Activated CD8-positive, alpha-beta memory T cell treated with anti-CD3 and anti-CD28 coated beads, Interleukin-2, amount 10 ng/mL, durations not matched to agents 7 days and 5 days (primary cell): ENCODE results near the gene SOCS2. TPM values are rescaled to one million over a fixed set of nuclear protein-coding genes. Genes with fewer than 3 reads are reported as not detected.

Experiments
- ATAC-seq: fragments of 150-1000 bp; cut with Tn5 transposase; one replicate; pipeline ENCODE4 v1.10.0; 2021; ENCODE audit warnings: moderate library complexity
- CTCF ChIA-PET: fragments of 350-600 bp; sonication (Branson Sonifier 250); formaldehyde crosslinking; loops from one replicate; lab custom pipeline; 2021; ENCODE audit warnings: antibody characterized with exemption; lab: Charles Lee
- DNase-seq: peaks from one replicate; pipeline ENCODE4 v3.0.0-alpha.2; 2020
- H3K27ac Mint-ChIP-seq: one replicate; pipeline ENCODE4 v1.8.0; 2021; ENCODE audit warnings: mild to moderate bottlenecking, mixed read lengths
- H3K27me3 Mint-ChIP-seq: one replicate; pipeline ENCODE4 v1.8.0; 2021; ENCODE audit warnings: mixed read lengths
- H3K36me3 Mint-ChIP-seq: one replicate; pipeline ENCODE4 v1.8.0; 2021; ENCODE audit warnings: mild to moderate bottlenecking, mixed read lengths
- H3K4me1 Mint-ChIP-seq: one replicate; pipeline ENCODE4 v1.8.0; 2021; ENCODE audit warnings: mixed read lengths
- H3K4me3 Mint-ChIP-seq: one replicate; pipeline ENCODE4 v1.8.0; 2021; ENCODE audit warnings: mild to moderate bottlenecking, moderate library complexity, mixed read lengths
- H3K9me3 Mint-ChIP-seq: one replicate; pipeline ENCODE4 v1.8.0; 2022; ENCODE audit warnings: low read depth, mixed read lengths
- total RNA-seq, 2 experiments: library from RNA; stranded (reverse); gene quantifications; one replicate each; pipeline ENCODE4 v1.2.3, GENCODE V29; 2021

Gene SOCS2
- total RNA-seq, 2 experiments from 2014 or later: 24.6 to 33.9 TPM

DNA sequence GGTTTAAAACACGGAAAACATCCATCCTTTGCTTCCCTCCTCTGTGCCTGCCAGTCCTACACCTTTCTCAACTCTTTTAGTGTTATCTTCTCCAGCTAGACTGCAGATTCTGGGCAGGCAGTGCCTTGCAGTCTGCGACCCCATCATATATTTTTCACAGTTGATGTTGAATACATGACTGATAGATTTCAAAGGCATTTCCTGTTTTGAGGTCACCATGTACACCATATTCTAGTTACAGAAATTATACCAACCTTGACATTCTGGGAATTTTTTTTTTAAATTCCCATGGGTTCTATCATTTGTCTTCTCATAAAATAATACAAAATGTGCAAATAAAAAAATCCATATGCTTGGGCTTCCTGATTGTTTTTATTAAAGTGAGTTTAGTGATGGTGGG lies 16.6 kb downstream of the SOCS2 start:
- H3K4me3 Mint-ChIP-seq: no peak overlapping the region
- H3K9me3 Mint-ChIP-seq: no peaks in the 10 kb centered on the region
- CTCF ChIA-PET: no interaction called here
- DNase-seq: no peak
- peaks cover 36% of the 10 kb centered on the region for H3K4me1 Mint-ChIP-seq
- peaks cover 35% of the 10 kb centered on the region for H3K27me3 Mint-ChIP-seq
- H3K27ac Mint-ChIP-seq: no peak overlapping the region
- H3K36me3 Mint-ChIP-seq: peaks cover 3% of the 10 kb centered on the region
- ATAC-seq: no peak

DNA sequence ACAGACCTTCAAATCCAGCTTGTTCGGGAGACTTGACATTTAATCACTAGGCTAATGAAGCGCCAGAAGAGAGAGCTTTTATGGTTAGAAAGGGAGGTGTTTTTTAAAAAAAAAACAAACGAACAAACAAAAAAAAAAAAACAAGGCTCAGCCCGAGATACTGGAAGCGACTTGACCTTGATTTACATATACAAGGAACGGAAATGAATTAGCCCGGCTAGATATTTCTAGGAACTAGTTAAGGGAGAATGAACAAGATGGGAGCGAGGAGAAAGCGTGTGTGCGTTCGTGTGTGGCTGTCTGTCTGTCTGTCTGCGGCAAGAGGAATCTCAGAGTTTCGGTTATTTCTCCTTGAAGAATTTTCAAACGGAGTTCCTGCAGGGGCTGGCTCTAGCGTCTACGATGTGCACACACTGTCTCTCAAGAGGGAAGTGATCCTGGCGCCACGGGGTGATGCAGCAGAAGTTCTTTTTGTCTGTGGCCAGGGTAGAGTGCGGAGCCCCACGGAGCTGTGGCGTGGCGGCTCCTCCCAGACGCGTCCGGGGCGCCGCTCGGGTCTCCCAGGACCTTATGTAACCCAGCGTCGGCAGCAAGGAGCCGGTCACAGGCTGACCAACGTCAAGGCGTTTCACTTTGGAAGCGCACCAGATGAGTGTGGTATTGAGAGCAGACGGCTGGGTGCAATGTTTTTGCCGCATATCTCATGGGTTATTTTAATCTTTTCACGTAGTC lies 18.8 kb downstream of the SOCS2 start:
- Mint-ChIP-seq H3K4me1 (peaks cover 36% of the 10 kb centered on the region), H3K27me3 (peaks cover 45% of the 10 kb centered on the region), H3K9me3 (no peaks in the 10 kb centered on the region), H3K27ac (peak overlapping the region; percentile 56), H3K4me3 (peak overlapping the region; percentile 82), H3K36me3 (no peaks in the 10 kb centered on the region)
- CTCF ChIA-PET: interaction anchor here (1.0 to 1.6 kb wide), 4 partner anchors 11 to 511 kb away, joined by 3 to 6 read pairs (median 3); partner anchors contain the start of gene SOCS2
- DNase-seq (peak; percentile 55), ATAC-seq (peak; percentile 80)

DNA sequence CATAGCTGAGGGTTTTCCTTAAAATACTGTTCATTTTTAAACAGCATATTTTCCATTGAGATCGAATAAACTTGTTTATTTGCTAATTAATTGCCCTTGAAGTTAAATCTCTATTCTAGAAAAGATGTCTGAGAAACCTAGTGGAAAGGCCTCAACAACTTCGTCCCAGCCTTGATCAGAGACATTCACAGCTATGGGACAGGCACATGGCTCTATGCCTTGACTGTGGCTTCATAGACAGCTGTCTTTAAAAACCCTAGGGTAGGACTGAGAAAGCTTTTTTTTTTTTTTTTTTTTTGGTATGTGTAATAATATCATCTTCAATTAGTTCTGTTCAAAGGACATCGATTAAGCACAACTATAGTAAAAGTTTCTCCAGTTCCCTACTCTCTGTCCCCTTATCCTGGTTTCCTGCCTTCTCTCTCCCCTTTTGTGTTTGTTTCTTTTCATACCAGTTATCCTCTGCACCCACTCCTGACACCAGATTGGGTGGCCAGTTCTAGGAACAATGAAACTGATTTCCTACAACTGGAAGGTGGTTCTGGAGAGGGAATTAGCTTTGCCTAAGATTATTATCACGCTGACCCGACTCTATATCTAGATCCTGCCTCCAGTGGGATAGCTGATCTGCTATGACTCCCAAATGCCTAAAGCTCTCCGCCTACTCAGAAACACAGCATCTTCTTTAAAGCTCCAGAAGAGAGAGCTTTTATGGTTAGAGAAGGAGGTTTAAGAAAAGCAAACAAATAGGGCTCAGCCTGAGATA lies 20.3 kb downstream of the SOCS2 start:
- no peak overlapping the region for H3K4me3 Mint-ChIP-seq
- CTCF ChIA-PET: interaction anchor here (0.9 to 1.4 kb wide), 5 partner anchors 22 to 509 kb away, joined by 3 read pairs; partner anchors contain the start of gene CRADD
- peaks cover 53% of the 10 kb centered on the region for H3K27me3 Mint-ChIP-seq

DNA sequence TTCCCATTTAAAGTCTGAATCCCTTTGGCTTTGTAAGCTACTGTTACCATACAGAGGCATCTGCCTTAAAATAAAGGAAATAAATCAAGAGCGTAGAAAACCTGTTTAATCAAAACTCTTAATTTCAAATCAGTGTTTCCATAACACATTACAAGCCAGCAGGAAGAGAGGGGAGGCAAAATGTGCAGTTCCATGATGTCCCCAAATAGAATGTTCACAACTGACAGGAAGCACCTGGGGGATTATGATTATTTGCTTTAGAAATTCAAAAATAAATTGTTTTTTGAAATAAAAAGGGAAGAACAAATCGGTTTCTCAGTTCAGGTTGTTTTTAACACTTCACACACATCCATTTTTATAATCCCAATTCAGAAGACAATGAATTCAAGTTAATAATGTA lies 21.4 kb downstream of the SOCS2 start:
- H3K27ac Mint-ChIP-seq: no peak overlapping the region
- H3K4me3 Mint-ChIP-seq: no peak overlapping the region
- no peaks in the 10 kb centered on the region for H3K36me3 Mint-ChIP-seq
- CTCF ChIA-PET: interaction anchor here (0.9 to 1.4 kb wide), 2 partner anchors 148 to 508 kb away, joined by 3 read pairs; no protein-coding TSS in a partner anchor
- H3K9me3 Mint-ChIP-seq: no peaks in the 10 kb centered on the region
- no peak for DNase-seq
- H3K27me3 Mint-ChIP-seq: peaks cover 55% of the 10 kb centered on the region
- H3K4me1 Mint-ChIP-seq: peaks cover 27% of the 10 kb centered on the region
- no peak for ATAC-seq

More for the DNA sequence above, 20.3 kb downstream of the SOCS2 start:
- no peak overlapping the region for H3K27ac Mint-ChIP-seq
- H3K9me3 Mint-ChIP-seq: no peaks in the 10 kb centered on the region
- no peaks in the 10 kb centered on the region for H3K36me3 Mint-ChIP-seq
- ATAC-seq (no peak), DNase-seq (no peak)
- peaks cover 31% of the 10 kb centered on the region for H3K4me1 Mint-ChIP-seq

DNA sequence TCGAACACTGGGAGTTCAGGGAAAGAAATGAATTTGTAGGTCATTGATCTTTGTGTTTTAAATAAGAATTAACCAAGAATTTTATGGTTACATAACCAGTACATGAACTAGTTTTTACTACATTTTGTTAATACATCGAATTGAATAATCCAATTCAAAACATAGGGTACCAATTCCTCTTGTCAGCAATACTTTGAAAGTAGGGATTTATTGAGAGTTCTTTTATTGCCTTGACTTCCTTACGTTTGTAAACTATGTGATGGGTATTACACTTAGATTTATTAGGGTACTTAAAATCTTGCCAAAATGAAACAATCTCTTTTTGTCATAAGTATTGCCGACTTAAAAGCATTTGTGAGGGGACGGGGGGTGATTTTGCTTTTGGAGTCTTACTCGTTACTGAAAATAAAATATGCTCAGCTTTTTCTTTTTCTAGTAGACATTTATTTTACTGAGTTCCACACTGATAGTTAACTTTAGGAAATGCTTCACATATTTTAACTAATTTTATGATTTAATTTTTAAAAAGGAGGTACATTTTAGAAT lies 22.4 kb downstream of the SOCS2 start:
- Mint-ChIP-seq H3K4me1 (peaks cover 18% of the 10 kb centered on the region), H3K27ac (no peak overlapping the region), H3K27me3 (peaks cover 59% of the 10 kb centered on the region), H3K36me3 (no peaks in the 10 kb centered on the region), H3K9me3 (no peaks in the 10 kb centered on the region), H3K4me3 (no peak overlapping the region)
- DNase-seq (no peak), ATAC-seq (no peak)
- CTCF ChIA-PET: interaction anchor here (0.9 kb wide), 1 partner anchor 147 kb away, joined by 3 read pairs; no protein-coding TSS in a partner anchor

DNA sequence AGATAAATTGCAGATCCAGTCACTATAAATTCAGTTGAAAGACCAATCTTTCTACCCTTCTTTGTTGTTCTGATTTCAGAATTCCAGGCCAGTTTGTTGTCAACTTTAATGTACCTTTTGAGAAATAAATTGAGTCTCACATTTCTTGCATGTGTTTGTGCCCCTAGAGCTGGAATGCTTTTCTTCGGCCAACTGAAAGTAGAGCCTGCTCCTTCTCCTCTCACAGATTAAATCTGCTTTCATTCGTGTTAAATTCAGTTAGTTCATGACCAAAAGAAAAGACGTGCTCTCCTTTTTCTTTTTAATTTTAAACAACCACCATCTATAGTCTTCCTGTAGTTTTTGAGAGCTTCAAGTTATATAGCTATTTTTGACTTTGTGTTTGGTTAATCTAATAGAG lies 22.9 kb downstream of the SOCS2 start:
- CTCF ChIA-PET: interaction anchor here (1.3 kb wide), 1 partner anchor 22 kb away, joined by 3 read pairs; no protein-coding TSS in a partner anchor

DNA sequence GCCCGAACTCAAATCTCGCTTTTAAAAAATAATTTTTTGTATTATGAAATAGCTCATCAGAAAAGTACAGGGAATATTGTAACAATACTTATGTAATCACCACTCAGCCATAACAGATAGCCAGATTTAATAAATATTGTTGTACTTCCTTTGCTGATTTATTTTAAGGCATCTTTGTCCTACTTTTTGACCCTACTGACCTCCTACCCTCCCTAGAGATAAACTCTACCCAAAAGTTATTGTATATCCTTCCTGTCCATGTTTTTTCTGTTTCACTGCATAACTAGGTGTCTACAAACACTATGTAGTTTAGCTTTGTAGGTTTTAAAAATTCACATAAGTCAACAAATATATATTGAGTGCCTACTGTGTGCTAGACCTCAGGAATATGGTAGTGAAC lies 25.1 kb downstream of the SOCS2 start:
- H3K36me3 Mint-ChIP-seq: no peaks in the 10 kb centered on the region
- H3K4me1 Mint-ChIP-seq: peaks cover 2% of the 10 kb centered on the region
- no peak overlapping the region for H3K27ac Mint-ChIP-seq
- CTCF ChIA-PET: no interaction called here
- H3K4me3 Mint-ChIP-seq: no peak overlapping the region
- DNase-seq (no peak), ATAC-seq (no peak)
- H3K27me3 Mint-ChIP-seq: peaks cover 46% of the 10 kb centered on the region
- H3K9me3 Mint-ChIP-seq: no peaks in the 10 kb centered on the region

More for the DNA sequence above, 22.9 kb downstream of the SOCS2 start:
- Mint-ChIP-seq H3K4me3 (no peak overlapping the region), H3K36me3 (no peaks in the 10 kb centered on the region), H3K27ac (no peak overlapping the region), H3K9me3 (no peaks in the 10 kb centered on the region), H3K4me1 (peaks cover 15% of the 10 kb centered on the region), H3K27me3 (peaks cover 59% of the 10 kb centered on the region)
- ATAC-seq (no peak), DNase-seq (no peak)

DNA sequence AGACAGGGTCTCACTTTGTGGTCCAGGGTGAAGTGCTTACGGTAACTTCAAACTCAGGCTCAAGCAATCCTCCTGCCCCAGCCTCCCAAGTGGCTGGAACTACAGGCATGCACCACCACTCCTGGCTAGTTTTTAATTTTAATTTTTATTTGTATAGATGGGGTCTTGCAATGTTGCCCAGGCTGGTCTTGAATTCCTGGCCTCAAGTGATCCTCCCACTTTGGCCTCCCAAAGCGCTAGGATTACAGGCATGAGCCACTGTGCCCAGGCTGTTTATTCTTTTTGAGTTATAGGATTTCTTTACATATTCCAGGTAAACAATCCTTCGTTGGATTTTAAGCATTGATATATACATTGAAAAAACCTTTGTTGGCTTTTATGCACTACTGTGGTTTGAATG lies 26.7 kb downstream of the SOCS2 start:
- Mint-ChIP-seq H3K36me3 (no peaks in the 10 kb centered on the region), H3K4me3 (no peak overlapping the region), H3K9me3 (no peaks in the 10 kb centered on the region), H3K27ac (no peak overlapping the region), H3K27me3 (peaks cover 40% of the 10 kb centered on the region), H3K4me1 (no peaks in the 10 kb centered on the region)
- no peak for ATAC-seq
- no peak for DNase-seq
- CTCF ChIA-PET: no interaction called here

DNA sequence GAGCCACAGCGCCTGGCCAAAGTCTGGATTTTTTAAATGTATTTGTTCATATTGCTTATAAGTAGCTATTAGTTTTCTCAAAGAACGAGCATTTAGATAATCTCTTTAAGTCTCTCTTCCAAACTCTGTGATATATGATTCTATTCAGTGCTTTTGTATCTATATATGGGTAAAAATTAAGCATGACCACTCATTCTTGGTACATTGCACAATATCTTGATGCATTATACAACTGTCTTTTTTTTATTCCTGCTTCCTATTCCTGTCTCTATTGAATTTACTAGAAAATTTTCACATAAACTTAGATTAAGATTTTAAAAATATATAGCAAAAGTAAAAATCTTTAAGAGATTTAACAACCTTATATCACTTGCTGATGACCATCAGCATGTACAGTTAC lies 29.1 kb downstream of the SOCS2 start:
- Mint-ChIP-seq H3K4me3 (no peak overlapping the region), H3K36me3 (no peaks in the 10 kb centered on the region), H3K27me3 (peaks cover 34% of the 10 kb centered on the region), H3K4me1 (no peaks in the 10 kb centered on the region), H3K9me3 (no peaks in the 10 kb centered on the region), H3K27ac (no peak overlapping the region)
- DNase-seq (no peak), ATAC-seq (no peak)
- CTCF ChIA-PET: interaction anchor here (1.3 kb wide), 1 partner anchor 99 kb away, joined by 3 read pairs; no protein-coding TSS in a partner anchor

DNA sequence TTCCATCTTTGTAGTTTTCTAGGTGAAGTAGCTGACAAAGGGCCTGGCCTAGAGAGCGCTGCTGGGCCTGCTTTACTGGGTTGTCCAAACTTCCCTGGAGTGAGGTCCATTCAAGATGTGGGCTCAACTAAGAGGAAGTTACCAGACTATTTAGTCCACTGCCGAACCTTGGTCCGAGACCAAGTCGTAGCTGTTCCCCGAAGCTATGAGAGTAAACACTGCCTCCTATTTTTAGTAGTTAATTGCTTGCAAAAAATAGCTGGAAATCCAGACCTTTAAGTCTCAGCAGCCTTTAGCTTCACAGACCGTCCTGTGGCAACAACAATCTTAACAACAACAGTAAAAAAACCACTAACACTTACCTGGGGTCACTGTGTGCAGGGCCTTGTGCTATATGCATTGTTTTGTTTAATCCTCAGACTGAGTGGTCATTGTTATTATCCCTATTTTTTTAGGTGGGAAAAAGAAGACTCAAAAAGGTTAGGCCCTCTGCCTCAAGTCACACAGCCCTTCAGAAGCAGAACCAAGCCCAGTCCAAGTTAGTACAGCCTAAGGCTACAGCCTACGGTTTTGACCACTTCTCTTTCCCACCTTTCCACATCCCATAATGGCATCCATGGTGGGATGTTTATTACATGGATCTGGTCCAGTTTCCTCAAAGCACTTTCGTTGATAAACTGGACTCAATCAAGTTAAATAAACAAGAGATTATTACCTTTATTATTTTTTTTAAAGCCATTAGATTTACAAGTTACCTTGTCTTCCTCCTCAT lies 30.6 kb downstream of the SOCS2 start:
- H3K27me3 Mint-ChIP-seq: peaks cover 30% of the 10 kb centered on the region
- H3K27ac Mint-ChIP-seq: no peak overlapping the region
- DNase-seq: no peak
- CTCF ChIA-PET: interaction anchor here (0.6 to 0.8 kb wide), 2 partner anchors 10 to 12 kb away, joined by 3 read pairs; no protein-coding TSS in a partner anchor
- H3K4me1 Mint-ChIP-seq: no peaks in the 10 kb centered on the region
- no peaks in the 10 kb centered on the region for H3K9me3 Mint-ChIP-seq
- ATAC-seq: no peak
- H3K4me3 Mint-ChIP-seq: no peak overlapping the region
- H3K36me3 Mint-ChIP-seq: no peaks in the 10 kb centered on the region

DNA sequence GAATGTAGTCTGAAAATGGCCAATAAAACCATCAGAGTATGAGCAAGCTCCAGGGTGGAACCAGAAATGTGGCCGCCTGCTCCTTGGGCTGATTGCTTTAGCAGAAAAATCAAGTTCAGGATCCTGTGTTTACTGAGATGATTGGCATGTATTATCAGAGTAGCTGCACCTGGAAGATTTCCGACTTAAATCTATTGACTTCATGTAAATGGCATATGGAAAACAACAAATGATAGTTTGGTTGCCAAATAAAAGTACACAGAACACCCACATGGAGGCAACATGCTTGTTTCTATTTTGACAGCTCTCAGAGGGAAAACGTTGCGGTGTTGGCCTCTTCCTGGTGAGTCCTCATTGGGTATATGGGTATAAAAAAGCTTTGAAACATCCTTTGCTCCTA lies 31.3 kb downstream of the SOCS2 start:
- Mint-ChIP-seq H3K9me3 (no peaks in the 10 kb centered on the region), H3K36me3 (no peaks in the 10 kb centered on the region), H3K27ac (no peak overlapping the region), H3K27me3 (peaks cover 30% of the 10 kb centered on the region), H3K4me3 (no peak overlapping the region), H3K4me1 (no peaks in the 10 kb centered on the region)
- DNase-seq: no peak
- CTCF ChIA-PET: interaction anchor here (0.8 kb wide), 1 partner anchor 9 kb away, joined by 3 read pairs; no protein-coding TSS in a partner anchor
- no peak for ATAC-seq

DNA sequence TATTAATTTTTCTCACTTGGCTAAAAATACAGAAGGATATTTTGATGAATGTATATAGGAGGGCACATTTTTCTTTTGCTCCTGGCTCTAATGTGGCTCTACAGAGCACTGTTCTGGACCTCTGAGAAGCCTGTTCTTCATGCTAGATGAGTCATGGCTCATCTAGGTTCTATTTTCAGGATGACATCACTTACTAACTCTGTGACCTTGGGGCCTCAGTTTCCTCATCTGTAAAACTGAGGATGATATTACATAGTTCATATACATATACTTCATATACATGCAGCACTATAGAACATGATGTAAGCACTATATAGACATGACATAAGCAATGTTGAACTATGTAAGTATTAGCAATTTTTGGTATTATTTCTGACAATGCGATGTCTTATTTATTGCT lies 35.8 kb downstream of the SOCS2 start:
- DNase-seq: no peak
- H3K27ac Mint-ChIP-seq: no peak overlapping the region
- no peaks in the 10 kb centered on the region for H3K9me3 Mint-ChIP-seq
- no peak for ATAC-seq
- CTCF ChIA-PET: no interaction called here
- no peaks in the 10 kb centered on the region for H3K4me1 Mint-ChIP-seq
- peaks cover 36% of the 10 kb centered on the region for H3K27me3 Mint-ChIP-seq
- H3K4me3 Mint-ChIP-seq: no peak overlapping the region
- no peaks in the 10 kb centered on the region for H3K36me3 Mint-ChIP-seq
